Right ventricle myocardium superior (tissue), 1 donor: ENCODE data around the gene OMA1. TPM values are rescaled to one million over a fixed set of nuclear protein-coding genes. Genes with fewer than 3 reads are reported as not detected.
"Not testable (repeated sequence)": the region's sequence is repeated elsewhere in the genome, so short reads cannot be mapped to it uniquely, and the experiment has no call there.

Experiments
- ATAC-seq: fragments of 200-7000 bp; cut with Tn5 transposase; one replicate; pipeline ENCODE4 v1.9.1; 2020; ENCODE audit warnings: mild to moderate bottlenecking; ENCODE audit not compliant: poor library complexity
- DNase-seq: peaks from one replicate; pipeline ENCODE4 v3.0.0-alpha.2; 2020
- intact Hi-C: fragments of 100-400 bp; cut with DNase I; formaldehyde crosslinking; loops from one replicate; pipeline ENCODE4 v1.11.2; 2022
- total RNA-seq: library from RNA; stranded (reverse); fragmentation: NEBNext Ultra II Directional; extraction: Animal tissue kit (Norgen Biotek cat#: 25700); gene quantifications from one replicate; pipeline ENCODE4 v1.2.1, GENCODE V29; 2021
- donor health status: DM: no; HTN: yes; CAD: no; lungs with severe emphysema.

The OMA1 gene
- total RNA-seq, 1 donor from 2014 or later, result 32.9 TPM

- DNase-seq, result peak; percentile 87
- intact Hi-C loops, result no loop called here
- ATAC-seq, result peak; percentile 91
These were observed 671 bp downstream of the OMA1 start for GRCh38 chr1:58545591-58546519.

GRCh38 chr1:58543260-58543659 is 3.3 kb downstream of the OMA1 start:
- ATAC-seq, result no peak
- no peak for DNase-seq
- intact Hi-C loops, result no loop called here

- DNase-seq, result no peak
- ATAC-seq, result no peak
- intact Hi-C loops, result no loop called here
These were observed 7.0 kb downstream of the OMA1 start for GRCh38 chr1:58539553-58539952.

- intact Hi-C loops, result no loop called here
- DNase-seq (no peak), ATAC-seq (no peak)
These were observed 7.7 kb downstream of the OMA1 start for GRCh38 chr1:58538821-58539220.

- intact Hi-C loops, ATAC-seq, DNase-seq: not testable (repeated sequence)
These were observed 14.7 kb downstream of the OMA1 start for GRCh38 chr1:58531842-58532241.

GRCh38 chr1:58529284-58529683 is 17.2 kb downstream of the OMA1 start:
- intact Hi-C loops, result no loop called here
- ATAC-seq, result no peak
- no peak for DNase-seq

- DNase-seq (no peak), ATAC-seq (peak; percentile 39)
- intact Hi-C loops, result no loop called here
These were observed 18.0 kb downstream of the OMA1 start for GRCh38 chr1:58528518-58528917.

- intact Hi-C loops, result no loop called here
- ATAC-seq, result no peak
- no peak for DNase-seq
These were observed 22.1 kb downstream of the OMA1 start for GRCh38 chr1:58524353-58524945.

GRCh38 chr1:58515794-58516401 is 30.6 kb downstream of the OMA1 start:
- intact Hi-C loops, result loop anchor here (5.0 kb wide), 1 partner anchor 136 kb away; no protein-coding TSS in a partner anchor
- DNase-seq (no peak), ATAC-seq (peak; percentile 83)

- DNase-seq (no peak), ATAC-seq (no peak)
- intact Hi-C loops, result no loop called here
These were observed 32.6 kb downstream of the OMA1 start for GRCh38 chr1:58513956-58514355.

- no peak for DNase-seq
- ATAC-seq, result peak; percentile 64
- intact Hi-C loops, result no loop called here
These were observed 37.9 kb downstream of the OMA1 start for GRCh38 chr1:58508629-58509028.

- DNase-seq (no peak), ATAC-seq (no peak)
- intact Hi-C loops, result no loop called here
These were observed 41.2 kb downstream of the OMA1 start for GRCh38 chr1:58505286-58505685.

GRCh38 chr1:58502519-58502918 is 44.0 kb downstream of the OMA1 start:
- DNase-seq (no peak), ATAC-seq (no peak)
- intact Hi-C loops, result no loop called here

GRCh38 chr1:58500043-58500442 is 46.5 kb downstream of the OMA1 start:
- ATAC-seq, result no peak
- intact Hi-C loops, result no loop called here
- DNase-seq, result no peak

- ATAC-seq, result no peak
- DNase-seq, result no peak
- intact Hi-C loops, result no loop called here
These were observed 49.0 kb downstream of the OMA1 start for GRCh38 chr1:58497499-58497898.

- no peak for DNase-seq
- no peak for ATAC-seq
- intact Hi-C loops, result no loop called here
These were observed 50.5 kb downstream of the OMA1 start for GRCh38 chr1:58496042-58496441.

GRCh38 chr1:58488914-58489313 is 57.6 kb downstream of the OMA1 start:
- ATAC-seq, intact Hi-C loops, DNase-seq: not testable (repeated sequence)

GRCh38 chr1:58487002-58487401 is 59.5 kb downstream of the OMA1 start:
- DNase-seq, result no peak
- ATAC-seq, result no peak
- intact Hi-C loops, result no loop called here

- intact Hi-C loops, result no loop called here
- ATAC-seq (no peak), DNase-seq (no peak)
These were observed 64.6 kb downstream of the OMA1 start for GRCh38 chr1:58481962-58482361.

GRCh38 chr1:58480191-58480590 is 66.3 kb downstream of the OMA1 start:
- intact Hi-C loops, result no loop called here

More at GRCh38 chr1:58480191-58480590, 66.3 kb downstream of the OMA1 start:
- DNase-seq, result no peak
- no peak for ATAC-seq
